Kidney epithelial cell (primary cell): ENCODE measurements around the gene PMEPA1. TPM values are rescaled to one million over a fixed set of nuclear protein-coding genes. Genes with fewer than 3 reads are reported as not detected.
"Not testable (repeated sequence)": the region's sequence is repeated elsewhere in the genome, so short reads cannot be mapped to it uniquely, and the experiment has no call there.

ENCODE experiments used
- DNase-seq: peaks from one replicate; pipeline ENCODE4 v3.0.0-alpha.2; 2010; ENCODE audit warnings: low read depth
- H3K27me3 ChIP-seq: 2 replicates; pipeline ENCODE4 v1.6.0; 2011; ENCODE audit warnings: low read length; ENCODE audit not compliant: control insufficient read depth, insufficient read depth
- H3K36me3 ChIP-seq: 2 replicates; pipeline ENCODE4 v1.5.1; 2011; ENCODE audit warnings: low read length; ENCODE audit not compliant: control insufficient read depth, insufficient read depth
- H3K4me3 ChIP-seq: 2 replicates; pipeline ENCODE4 v1.5.1; 2011; ENCODE audit warnings: low read depth, mild to moderate bottlenecking, control low read depth, low read length
- CTCF ChIP-seq: IDR thresholded peaks from 2 replicates; pipeline ENCODE4 v1.5.1; 2011; ENCODE audit warnings: mild to moderate bottlenecking, moderate library complexity, low read length, control low read depth, inconsistent platforms; ENCODE audit not compliant: insufficient read depth, poor library complexity, severe bottlenecking
- total RNA-seq: library from RNA; depleted of rRNA; stranded (reverse); fragments of >200 nt; gene quantifications from 2 replicates; pipeline ENCODE4 v1.2.3, GENCODE V29; 2015

Gene PMEPA1
- total RNA-seq, 1 donor from 2014 or later = 244 TPM

DNA sequence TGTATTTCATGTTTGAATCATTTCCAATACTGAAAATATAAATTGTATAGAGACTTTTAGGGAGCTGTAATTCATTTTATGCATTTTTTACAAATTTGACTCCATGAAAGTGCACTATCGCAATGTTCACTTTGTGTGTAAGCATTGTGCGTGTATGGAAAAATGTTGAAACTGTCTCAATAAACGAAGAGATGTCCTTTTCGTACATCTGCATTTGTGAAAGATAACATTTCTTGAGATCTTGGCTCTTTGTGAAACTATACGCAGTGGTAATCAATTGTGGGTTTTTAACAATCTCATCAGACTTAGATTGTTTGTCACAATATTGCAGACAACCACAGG is 70.9 kb downstream of the PMEPA1 start:
- no peaks in the 10 kb centered on the region for H3K36me3 ChIP-seq
- DNase-seq = no peak
- TF ChIP-seq CTCF = no peak
- H3K27me3 ChIP-seq = no peaks in the 10 kb centered on the region
- no peak overlapping the region for H3K4me3 ChIP-seq

DNA sequence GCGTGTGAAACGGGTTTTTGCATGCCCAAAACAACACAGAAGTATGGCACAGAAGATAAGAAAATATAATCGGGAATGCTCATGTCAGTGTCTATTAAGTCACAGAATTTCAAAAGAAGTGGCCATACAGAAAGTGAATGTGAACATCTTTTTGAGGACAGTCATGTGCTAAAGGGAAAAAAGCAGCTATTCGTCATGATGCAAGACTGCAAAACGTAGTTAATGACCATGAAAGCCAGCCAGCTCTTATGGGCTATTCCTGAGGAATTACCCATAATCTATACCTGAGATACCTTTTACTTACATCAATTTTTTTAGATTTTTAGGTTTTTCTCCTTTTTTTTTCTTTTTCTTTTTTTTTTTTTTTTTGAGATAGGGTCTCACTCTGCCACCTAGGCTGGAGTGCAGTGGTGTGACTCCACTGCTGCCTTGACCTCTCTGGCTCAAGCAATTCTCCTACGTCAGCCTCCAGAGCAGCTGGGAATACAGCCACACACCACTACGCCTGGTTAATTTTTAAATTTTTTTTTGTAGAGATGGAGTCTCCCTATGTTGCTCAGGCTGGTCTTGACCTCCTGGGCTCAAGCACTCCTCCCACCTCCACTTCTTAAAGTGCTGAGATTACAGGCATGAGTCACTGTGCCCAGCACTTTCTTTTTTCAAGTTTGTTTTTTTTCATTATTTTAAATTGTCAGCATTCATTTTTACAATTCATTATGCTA is 71.5 kb downstream of the PMEPA1 start:
- Histone ChIP-seq H3K4me3 (no peak overlapping the region), H3K36me3 (no peaks in the 10 kb centered on the region), H3K27me3 (no peaks in the 10 kb centered on the region)
- TF ChIP-seq CTCF = no peak
- peak; percentile 77 for DNase-seq

GRCh38 chr20:57633945-57634491 is 75.8 kb downstream of the PMEPA1 start:
- Histone ChIP-seq H3K4me3 (no peak overlapping the region), H3K27me3 (no peaks in the 10 kb centered on the region), H3K36me3 (no peaks in the 10 kb centered on the region)
- DNase-seq = no peak
- no peak for TF ChIP-seq CTCF

GRCh38 chr20:57632286-57632685 is 77.5 kb downstream of the PMEPA1 start:
- H3K4me3 ChIP-seq = no peak overlapping the region
- no peak for TF ChIP-seq CTCF
- no peak for DNase-seq
- no peaks in the 10 kb centered on the region for H3K27me3 ChIP-seq
- no peaks in the 10 kb centered on the region for H3K36me3 ChIP-seq

- Histone ChIP-seq H3K4me3 (no peak overlapping the region), H3K27me3 (no peaks in the 10 kb centered on the region), H3K36me3 (no peaks in the 10 kb centered on the region)
- DNase-seq = no peak
- no peak for TF ChIP-seq CTCF
These were observed 79.8 kb downstream of the PMEPA1 start for GRCh38 chr20:57630061-57630460.

DNA sequence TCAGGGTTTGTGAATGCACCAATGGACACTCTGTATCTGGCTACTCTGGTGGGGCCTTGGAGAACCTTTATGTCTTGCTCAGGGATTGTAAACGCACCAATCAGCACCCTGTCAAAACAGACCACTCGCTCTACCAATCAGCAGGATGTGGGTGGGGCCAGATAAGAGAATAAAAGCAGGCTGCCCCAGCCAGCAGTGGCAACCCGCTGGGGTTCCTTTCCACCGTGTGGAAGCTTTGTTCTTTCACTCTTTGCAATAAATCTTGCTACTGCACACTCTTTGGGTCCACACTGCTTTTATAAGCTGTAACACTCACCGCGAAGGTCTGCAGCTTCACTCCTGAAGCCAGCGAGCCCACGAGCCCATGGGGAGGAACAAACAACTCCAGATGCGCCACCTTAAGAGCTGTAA is 80.3 kb downstream of the PMEPA1 start:
- DNase-seq, H3K4me3 ChIP-seq, H3K27me3 ChIP-seq: not testable (repeated sequence)

DNA sequence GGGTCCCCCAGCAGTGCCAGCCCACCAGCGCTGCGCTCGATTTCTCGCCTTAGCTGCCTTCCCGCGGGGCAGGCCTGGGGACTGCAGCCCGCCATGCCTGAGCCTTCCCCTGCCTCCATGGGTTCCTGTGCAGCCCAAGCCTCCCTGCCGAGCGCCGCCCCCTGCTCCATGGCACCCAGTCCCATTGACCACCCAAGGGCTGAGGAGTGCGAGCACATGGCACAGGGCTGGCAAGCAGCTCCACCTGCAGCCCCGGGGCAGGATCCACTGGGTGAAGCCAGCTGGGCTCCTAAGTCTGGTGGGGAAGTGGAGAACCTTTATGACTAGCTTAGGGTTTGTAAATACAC is 80.9 kb downstream of the PMEPA1 start:
- H3K27me3 ChIP-seq, H3K36me3 ChIP-seq, DNase-seq, H3K4me3 ChIP-seq: not testable (repeated sequence)

More for the DNA sequence above, 80.3 kb downstream of the PMEPA1 start:
- H3K36me3 ChIP-seq = not testable (repeated sequence)
